ENCODE results near the gene MCC.
A peak's percentile ranks its signal among the peaks of the same experiment; 100 is the strongest.

The MCC gene

DNA sequence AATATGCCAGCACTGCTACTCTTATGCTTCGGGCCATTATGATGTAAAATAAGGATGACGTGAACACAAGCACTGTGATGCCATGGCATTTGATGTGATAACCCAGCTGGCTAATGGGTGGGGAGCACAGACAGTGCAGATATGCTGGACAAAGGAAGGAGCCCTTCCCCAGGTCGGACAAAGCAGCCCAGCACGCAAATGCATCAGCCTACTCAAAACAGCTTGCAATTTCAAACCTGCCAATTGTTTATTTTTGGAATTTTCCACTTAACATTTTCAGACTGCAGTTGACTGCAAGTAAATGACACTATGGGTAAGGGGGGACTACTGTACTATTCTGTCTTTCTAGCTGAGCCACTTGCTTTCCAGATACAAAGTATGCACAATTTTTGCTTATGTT is 330.4 kb downstream of the MCC start:
- peaks cover 40% of the 10 kb centered on the region for H3K79me1 ChIP-seq (ENCODE audit: low read length)
- H3K4me3 ChIP-seq (ENCODE audit: low read length) = no peak overlapping the region
- H3K9ac ChIP-seq (ENCODE audit: low read length) = no peak overlapping the region
- no peak overlapping the region for H2BK120ac ChIP-seq (ENCODE audit: low read depth, low read length)
- no peak overlapping the region for H2BK15ac ChIP-seq (replicated peaks; ENCODE audit: low read depth)
- no peak overlapping the region for H2BK5ac ChIP-seq (ENCODE audit: low read length)
- peaks cover 9% of the 10 kb centered on the region for H3K4me1 ChIP-seq (ENCODE audit: control insufficient read depth, low read depth, low read length)
- no peak overlapping the region for H4K8ac ChIP-seq (ENCODE audit: low read depth, low read length)
- no peak overlapping the region for H2AK5ac ChIP-seq (ENCODE audit: low read length)
- H3K27ac ChIP-seq (ENCODE audit: low read depth, low read length) = no peak overlapping the region
- H3K23ac ChIP-seq (ENCODE audit: low read length) = no peak overlapping the region
- DNase-seq = no peak
- no peak overlapping the region for H3K4me2 ChIP-seq (ENCODE audit: low read length)
- H4K5ac ChIP-seq (ENCODE audit: low read length) = no peak overlapping the region
- H3K36me3 ChIP-seq (ENCODE audit: control insufficient read depth, insufficient read depth, low read length) = no peaks in the 10 kb centered on the region
- no peak overlapping the region for H3K18ac ChIP-seq (ENCODE audit: low read length)
- H3K4ac ChIP-seq (ENCODE audit: low read depth, low read length) = no peak overlapping the region
- no peak overlapping the region for H3K56ac ChIP-seq (ENCODE audit: low read length)
- peaks cover 36% of the 10 kb centered on the region for H3K79me2 ChIP-seq (ENCODE audit: control insufficient read depth, insufficient read depth, low read length)
- no CpG with 5 or more reads among the region's 4 CpGs for WGBS (ENCODE audit: extremely low coverage, insufficient coverage, low lambda C conversion rate)
- H3K27me3 ChIP-seq (ENCODE audit: insufficient read depth, low read length, poor library complexity) = no peaks in the 10 kb centered on the region

- no CpG with 5 or more reads among the region's 5 CpGs for WGBS (ENCODE audit: extremely low coverage, insufficient coverage, low lambda C conversion rate)
- Histone ChIP-seq H3K4ac (ENCODE audit: low read depth, low read length) (no peak overlapping the region), H3K4me3 (ENCODE audit: low read length) (no peak overlapping the region), H3K4me2 (ENCODE audit: low read length) (no peak overlapping the region), H4K8ac (ENCODE audit: low read depth, low read length) (no peak overlapping the region), H3K79me2 (ENCODE audit: control insufficient read depth, insufficient read depth, low read length) (peaks cover 33% of the 10 kb centered on the region), H2BK15ac (replicated peaks; ENCODE audit: low read depth) (no peak overlapping the region), H2BK120ac (ENCODE audit: low read depth, low read length) (no peak overlapping the region), H3K4me1 (ENCODE audit: control insufficient read depth, low read depth, low read length) (peaks cover 6% of the 10 kb centered on the region), H3K23ac (ENCODE audit: low read length) (no peak overlapping the region), H3K27me3 (ENCODE audit: insufficient read depth, low read length, poor library complexity) (no peaks in the 10 kb centered on the region), H3K27ac (ENCODE audit: low read depth, low read length) (no peak overlapping the region), H3K18ac (ENCODE audit: low read length) (no peak overlapping the region), H2BK5ac (ENCODE audit: low read length) (no peak overlapping the region), H3K79me1 (ENCODE audit: low read length) (peaks cover 40% of the 10 kb centered on the region), H3K56ac (ENCODE audit: low read length) (no peak overlapping the region), H3K36me3 (ENCODE audit: control insufficient read depth, insufficient read depth, low read length) (no peaks in the 10 kb centered on the region), H3K9ac (ENCODE audit: low read length) (no peak overlapping the region), H2AK5ac (ENCODE audit: low read length) (no peak overlapping the region), H4K5ac (ENCODE audit: low read length) (no peak overlapping the region)
- DNase-seq = peak; percentile 79
Observed at GRCh38 chr5:113156271-113156877, 331.9 kb downstream of the MCC start.

DNA sequence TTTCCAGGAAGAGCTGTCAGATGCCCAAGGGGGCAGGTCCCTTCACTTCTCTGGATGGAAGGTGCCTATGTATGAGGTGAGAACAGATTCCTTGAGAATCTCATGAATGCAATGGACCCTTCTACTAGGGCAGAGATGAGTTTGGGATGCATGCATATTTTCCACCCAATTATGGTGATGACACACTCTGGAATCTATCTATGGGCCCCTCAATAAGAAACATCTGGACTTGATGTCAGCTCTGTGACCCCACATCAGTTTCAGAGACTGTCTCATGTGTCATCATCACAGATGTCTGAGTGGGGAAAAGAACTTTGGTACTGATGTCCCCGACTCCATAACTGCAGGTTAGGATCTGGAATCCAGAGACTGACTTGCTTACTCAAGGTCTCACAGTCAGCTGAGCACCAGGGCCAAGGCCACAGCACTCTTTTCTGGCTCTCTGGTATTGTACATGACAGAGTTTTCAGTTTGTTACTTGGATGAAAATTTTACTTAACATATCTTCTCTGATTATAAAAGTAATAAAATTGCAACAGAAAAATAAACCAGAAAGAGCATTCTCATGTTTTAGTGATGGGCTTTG is 334.6 kb downstream of the MCC start:
- Histone ChIP-seq H3K36me3 (ENCODE audit: control insufficient read depth, insufficient read depth, low read length) (no peaks in the 10 kb centered on the region), H3K4me3 (ENCODE audit: low read length) (no peak overlapping the region), H4K5ac (ENCODE audit: low read length) (no peak overlapping the region), H3K18ac (ENCODE audit: low read length) (no peak overlapping the region), H2BK120ac (ENCODE audit: low read depth, low read length) (no peak overlapping the region), H2BK5ac (ENCODE audit: low read length) (no peak overlapping the region), H3K27me3 (ENCODE audit: insufficient read depth, low read length, poor library complexity) (no peaks in the 10 kb centered on the region), H3K4me1 (ENCODE audit: control insufficient read depth, low read depth, low read length) (peaks cover 6% of the 10 kb centered on the region), H3K9ac (ENCODE audit: low read length) (no peak overlapping the region), H3K79me1 (ENCODE audit: low read length) (peaks cover 30% of the 10 kb centered on the region), H2BK15ac (replicated peaks; ENCODE audit: low read depth) (no peak overlapping the region), H4K8ac (ENCODE audit: low read depth, low read length) (no peak overlapping the region), H3K23ac (ENCODE audit: low read length) (no peak overlapping the region), H3K79me2 (ENCODE audit: control insufficient read depth, insufficient read depth, low read length) (peaks cover 27% of the 10 kb centered on the region), H3K56ac (ENCODE audit: low read length) (no peak overlapping the region), H3K4me2 (ENCODE audit: low read length) (no peak overlapping the region), H2AK5ac (ENCODE audit: low read length) (no peak overlapping the region), H3K4ac (ENCODE audit: low read depth, low read length) (no peak overlapping the region), H3K27ac (ENCODE audit: low read depth, low read length) (no peak overlapping the region)
- no peak for DNase-seq
- no CpG with 5 or more reads among the region's 1 CpG for WGBS (ENCODE audit: extremely low coverage, insufficient coverage, low lambda C conversion rate)

DNA sequence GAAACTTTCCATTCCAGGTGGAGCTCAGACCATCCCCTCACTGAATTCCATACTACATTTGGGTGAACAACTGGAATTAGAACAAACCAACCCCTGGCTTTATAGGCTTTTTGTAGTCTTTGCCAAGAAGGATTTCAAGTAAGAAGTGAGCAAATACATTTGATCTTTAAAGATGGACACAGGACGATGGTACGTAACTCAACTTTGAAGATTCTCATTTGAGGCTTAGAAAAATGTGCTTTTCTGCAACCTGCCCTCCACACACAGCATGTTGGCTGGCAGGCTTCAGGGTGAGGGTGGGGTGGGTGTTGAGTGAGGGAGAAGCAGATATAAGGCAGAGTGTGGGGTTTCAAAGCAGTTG is 335.9 kb downstream of the MCC start:
- Histone ChIP-seq H3K36me3 (ENCODE audit: control insufficient read depth, insufficient read depth, low read length) (no peaks in the 10 kb centered on the region), H3K27me3 (ENCODE audit: insufficient read depth, low read length, poor library complexity) (no peaks in the 10 kb centered on the region), H2BK15ac (replicated peaks; ENCODE audit: low read depth) (no peak overlapping the region), H3K18ac (ENCODE audit: low read length) (no peak overlapping the region), H2AK5ac (ENCODE audit: low read length) (no peak overlapping the region), H4K5ac (ENCODE audit: low read length) (no peak overlapping the region), H3K4me1 (ENCODE audit: control insufficient read depth, low read depth, low read length) (peaks cover 8% of the 10 kb centered on the region), H3K27ac (ENCODE audit: low read depth, low read length) (no peak overlapping the region), H3K79me1 (ENCODE audit: low read length) (peaks cover 23% of the 10 kb centered on the region), H2BK120ac (ENCODE audit: low read depth, low read length) (no peak overlapping the region), H3K4me3 (ENCODE audit: low read length) (no peak overlapping the region), H3K23ac (ENCODE audit: low read length) (no peak overlapping the region), H3K4ac (ENCODE audit: low read depth, low read length) (no peak overlapping the region), H3K79me2 (ENCODE audit: control insufficient read depth, insufficient read depth, low read length) (peaks cover 22% of the 10 kb centered on the region), H3K9ac (ENCODE audit: low read length) (no peak overlapping the region), H3K4me2 (ENCODE audit: low read length) (no peak overlapping the region), H4K8ac (ENCODE audit: low read depth, low read length) (no peak overlapping the region), H2BK5ac (ENCODE audit: low read length) (no peak overlapping the region), H3K56ac (ENCODE audit: low read length) (peak overlapping the region; percentile 30)
- no peak for DNase-seq
- WGBS (ENCODE audit: extremely low coverage, insufficient coverage, low lambda C conversion rate) = no CpG with 5 or more reads among the region's 2 CpGs

- Histone ChIP-seq H2BK15ac (replicated peaks; ENCODE audit: low read depth) (no peak overlapping the region), H3K27me3 (ENCODE audit: insufficient read depth, low read length, poor library complexity) (no peaks in the 10 kb centered on the region), H3K4ac (ENCODE audit: low read depth, low read length) (no peak overlapping the region), H3K23ac (ENCODE audit: low read length) (no peak overlapping the region), H3K18ac (ENCODE audit: low read length) (no peak overlapping the region), H3K79me2 (ENCODE audit: control insufficient read depth, insufficient read depth, low read length) (peaks cover 19% of the 10 kb centered on the region), H2AK5ac (ENCODE audit: low read length) (no peak overlapping the region), H3K4me3 (ENCODE audit: low read length) (no peak overlapping the region), H3K9ac (ENCODE audit: low read length) (no peak overlapping the region), H3K56ac (ENCODE audit: low read length) (no peak overlapping the region), H2BK5ac (ENCODE audit: low read length) (no peak overlapping the region), H3K79me1 (ENCODE audit: low read length) (peaks cover 19% of the 10 kb centered on the region), H3K4me1 (ENCODE audit: control insufficient read depth, low read depth, low read length) (peaks cover 9% of the 10 kb centered on the region), H3K36me3 (ENCODE audit: control insufficient read depth, insufficient read depth, low read length) (no peaks in the 10 kb centered on the region), H4K8ac (ENCODE audit: low read depth, low read length) (no peak overlapping the region), H3K4me2 (ENCODE audit: low read length) (no peak overlapping the region), H2BK120ac (ENCODE audit: low read depth, low read length) (no peak overlapping the region), H3K27ac (ENCODE audit: low read depth, low read length) (no peak overlapping the region), H4K5ac (ENCODE audit: low read length) (no peak overlapping the region)
- no peak for DNase-seq
- WGBS (ENCODE audit: extremely low coverage, insufficient coverage, low lambda C conversion rate) = no CpG with 5 or more reads among the region's 8 CpGs
Observed at GRCh38 chr5:113151641-113152379, 336.4 kb downstream of the MCC start.

Measured in mesendoderm (in vitro differentiated cells).